VCaP (cell line): ENCODE measurements around the gene SSBP3.

Experiments used
- H3K27ac ChIP-seq: fragments of 450-650 bp; 2 replicates; pipeline ENCODE4 v1.5.1; 2017
- TF ChIP-seq, protein P1 (sequence below): fragments of 450-650 bp; conservative IDR thresholded peaks from 2 replicates; pipeline ENCODE4 v1.5.1; 2017; ENCODE audit warnings: mild to moderate bottlenecking, moderate library complexity

The SSBP3 gene

GRCh38 chr1:54352755-54353154 lies 53.4 kb downstream of the SSBP3 start:
- TF ChIP-seq, protein P1, sequence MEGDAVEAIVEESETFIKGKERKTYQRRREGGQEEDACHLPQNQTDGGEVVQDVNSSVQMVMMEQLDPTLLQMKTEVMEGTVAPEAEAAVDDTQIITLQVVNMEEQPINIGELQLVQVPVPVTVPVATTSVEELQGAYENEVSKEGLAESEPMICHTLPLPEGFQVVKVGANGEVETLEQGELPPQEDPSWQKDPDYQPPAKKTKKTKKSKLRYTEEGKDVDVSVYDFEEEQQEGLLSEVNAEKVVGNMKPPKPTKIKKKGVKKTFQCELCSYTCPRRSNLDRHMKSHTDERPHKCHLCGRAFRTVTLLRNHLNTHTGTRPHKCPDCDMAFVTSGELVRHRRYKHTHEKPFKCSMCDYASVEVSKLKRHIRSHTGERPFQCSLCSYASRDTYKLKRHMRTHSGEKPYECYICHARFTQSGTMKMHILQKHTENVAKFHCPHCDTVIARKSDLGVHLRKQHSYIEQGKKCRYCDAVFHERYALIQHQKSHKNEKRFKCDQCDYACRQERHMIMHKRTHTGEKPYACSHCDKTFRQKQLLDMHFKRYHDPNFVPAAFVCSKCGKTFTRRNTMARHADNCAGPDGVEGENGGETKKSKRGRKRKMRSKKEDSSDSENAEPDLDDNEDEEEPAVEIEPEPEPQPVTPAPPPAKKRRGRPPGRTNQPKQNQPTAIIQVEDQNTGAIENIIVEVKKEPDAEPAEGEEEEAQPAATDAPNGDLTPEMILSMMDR = no peak
- peak overlapping the region; percentile 49 for H3K27ac ChIP-seq

DNA sequence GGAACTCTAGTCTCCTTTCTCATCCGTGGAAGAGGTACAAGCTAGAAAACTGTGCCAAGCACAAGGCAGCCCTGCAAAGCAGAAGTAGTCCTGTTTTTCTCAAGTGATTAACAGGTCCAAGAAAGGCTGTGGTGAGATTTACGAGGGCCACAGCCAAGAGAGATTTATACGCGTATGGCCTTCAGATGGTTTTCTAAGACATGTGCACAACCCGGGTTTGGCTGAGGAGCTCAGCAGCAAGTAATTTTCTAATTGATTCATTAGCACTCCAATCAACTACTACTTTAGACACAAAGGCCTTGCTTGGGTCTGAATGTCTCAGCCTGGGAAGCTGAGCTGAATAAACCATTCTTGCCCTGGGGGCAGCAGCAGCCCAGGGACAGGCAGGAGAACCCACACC lies 55.8 kb downstream of the SSBP3 start:
- TF ChIP-seq, protein P1 = no peak

GRCh38 chr1:54348700-54349021 lies 57.5 kb downstream of the SSBP3 start:
- peak overlapping the region; percentile 92 for H3K27ac ChIP-seq

More for the DNA sequence above, 55.8 kb downstream of the SSBP3 start:
- peak overlapping the region; percentile 92 for H3K27ac ChIP-seq

DNA sequence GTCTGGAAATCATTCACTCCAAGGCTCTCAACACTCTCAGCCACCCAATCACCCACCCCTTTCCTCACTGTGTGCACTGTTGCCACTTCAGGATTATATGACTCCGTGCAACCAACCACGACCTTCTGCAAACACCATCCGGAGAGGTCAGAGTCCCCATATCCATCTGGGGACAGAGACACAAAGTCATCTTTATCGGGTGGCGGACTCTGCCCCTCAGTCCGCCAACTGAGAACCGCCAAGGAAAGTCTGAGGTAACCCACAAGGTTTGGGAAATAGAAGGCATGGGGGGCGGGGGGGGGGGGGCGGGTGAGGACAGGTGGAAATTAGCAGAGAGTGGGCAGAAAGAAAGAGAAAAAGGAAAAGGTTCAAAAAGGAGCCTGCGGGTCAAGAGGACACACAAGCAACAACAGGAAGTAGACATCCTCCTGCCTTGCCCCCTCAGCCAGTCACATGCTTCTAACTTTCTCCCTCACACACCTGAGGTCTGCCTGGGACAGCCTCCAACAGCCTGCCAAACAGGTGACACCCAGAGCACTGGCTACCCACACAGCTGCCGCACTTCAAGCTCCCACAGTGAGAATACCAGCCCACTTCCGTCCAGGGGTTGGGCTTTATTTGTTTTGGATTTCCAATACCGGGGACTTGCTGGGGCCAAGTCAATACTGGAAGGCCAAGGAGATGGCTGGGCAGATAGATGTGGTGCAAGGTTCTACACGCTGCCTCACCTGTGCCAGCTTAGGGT lies 58.1 kb downstream of the SSBP3 start:
- H3K27ac ChIP-seq = peak overlapping the region; percentile 92
- TF ChIP-seq, protein P1 = no peak

More at GRCh38 chr1:54348700-54349021, 57.5 kb downstream of the SSBP3 start:
- TF ChIP-seq, protein P1 = no peak

DNA sequence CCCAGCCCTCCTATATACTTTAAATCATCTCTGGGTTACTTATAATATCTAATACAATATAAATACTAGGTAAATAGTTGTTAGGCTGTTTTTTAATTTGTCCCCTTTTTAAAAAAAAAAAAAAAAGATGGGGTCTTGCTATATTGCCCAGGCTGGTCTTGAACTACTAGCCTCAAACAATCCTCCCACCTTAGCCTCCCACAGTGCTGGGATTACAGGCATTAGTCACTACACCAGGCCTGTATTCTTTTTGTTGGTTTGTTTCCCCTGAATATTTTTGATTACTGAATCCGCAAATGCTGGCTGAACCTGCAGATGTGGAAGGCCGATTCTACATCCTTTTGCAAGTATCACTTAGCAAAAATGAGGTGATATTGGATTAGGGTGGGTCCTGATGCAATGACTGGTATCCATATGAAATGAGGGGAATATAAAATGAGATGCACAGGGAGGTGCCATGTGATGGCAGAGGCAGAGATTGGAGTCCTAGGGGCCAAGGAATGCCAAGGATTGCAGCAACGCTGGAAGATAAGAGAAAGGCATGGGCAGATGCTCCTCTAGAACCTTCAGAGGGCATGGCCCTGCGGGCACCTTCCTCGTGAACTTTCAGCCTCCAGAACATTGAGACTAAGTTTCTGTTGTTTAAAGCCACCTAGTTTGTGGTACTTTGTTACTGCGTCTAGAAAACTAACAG lies 58.8 kb downstream of the SSBP3 start:
- peak overlapping the region; percentile 92 for H3K27ac ChIP-seq
- TF ChIP-seq, protein P1 = no peak

DNA sequence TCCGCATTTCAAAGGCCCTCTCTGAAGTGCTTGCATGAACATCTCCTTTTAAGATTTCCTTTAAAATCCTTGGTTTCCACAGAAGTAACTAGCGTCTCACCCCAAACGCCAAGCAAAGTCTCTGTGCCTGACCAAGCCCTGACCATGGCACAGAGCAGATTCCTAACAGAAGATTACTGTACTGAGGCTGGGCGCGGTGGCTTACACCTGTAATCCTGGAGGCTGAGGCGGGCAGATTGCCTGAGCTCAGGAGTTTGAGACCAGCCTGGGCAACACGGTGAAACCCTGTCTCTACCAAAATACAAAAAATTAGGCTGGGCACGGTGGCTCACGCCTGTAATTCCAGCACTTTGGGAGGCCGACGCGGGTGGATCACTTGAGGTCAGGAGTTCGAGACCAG lies 60.6 kb downstream of the SSBP3 start:
- H3K27ac ChIP-seq = peak overlapping the region; percentile 92

DNA sequence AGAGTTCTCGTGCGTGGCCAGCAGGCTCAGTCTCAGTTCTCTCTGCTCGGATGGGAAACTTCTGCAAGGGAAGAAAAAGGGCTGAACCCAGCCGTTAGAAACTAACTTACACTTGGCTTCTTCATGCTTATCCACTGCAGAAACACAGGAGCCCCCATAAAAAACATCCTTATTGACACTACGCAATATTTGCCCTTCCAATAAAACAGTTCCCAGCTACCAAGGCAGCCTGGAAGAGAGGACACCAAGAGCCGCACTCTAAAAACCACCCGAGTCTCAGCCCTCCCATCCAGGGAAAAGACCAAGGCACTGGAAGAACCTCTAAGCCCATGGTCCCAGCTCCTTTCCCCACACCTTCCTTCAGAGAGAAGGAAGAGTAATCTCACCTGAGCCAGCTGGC lies 61.1 kb downstream of the SSBP3 start:
- TF ChIP-seq, protein P1 = no peak
- H3K27ac ChIP-seq = peak overlapping the region; percentile 92
